HG03342 (cell line): Measurements from ENCODE around the gene ZNF70.

Experiments
- ATAC-seq: cut with Tn5 transposase; IDR thresholded peaks from one replicate; pipeline ENCODE4 v1.9.1; 2021; ENCODE audit warnings: mild to moderate bottlenecking, moderate library complexity; ENCODE audit not compliant: unreplicated experiment

Gene ZNF70

GRCh38 chr22:23720855-23721254 is 30.1 kb downstream of the ZNF70 start:
- ATAC-seq = no peak

GRCh38 chr22:23718371-23719165 is 32.3 kb downstream of the ZNF70 start:
- no peak for ATAC-seq

DNA sequence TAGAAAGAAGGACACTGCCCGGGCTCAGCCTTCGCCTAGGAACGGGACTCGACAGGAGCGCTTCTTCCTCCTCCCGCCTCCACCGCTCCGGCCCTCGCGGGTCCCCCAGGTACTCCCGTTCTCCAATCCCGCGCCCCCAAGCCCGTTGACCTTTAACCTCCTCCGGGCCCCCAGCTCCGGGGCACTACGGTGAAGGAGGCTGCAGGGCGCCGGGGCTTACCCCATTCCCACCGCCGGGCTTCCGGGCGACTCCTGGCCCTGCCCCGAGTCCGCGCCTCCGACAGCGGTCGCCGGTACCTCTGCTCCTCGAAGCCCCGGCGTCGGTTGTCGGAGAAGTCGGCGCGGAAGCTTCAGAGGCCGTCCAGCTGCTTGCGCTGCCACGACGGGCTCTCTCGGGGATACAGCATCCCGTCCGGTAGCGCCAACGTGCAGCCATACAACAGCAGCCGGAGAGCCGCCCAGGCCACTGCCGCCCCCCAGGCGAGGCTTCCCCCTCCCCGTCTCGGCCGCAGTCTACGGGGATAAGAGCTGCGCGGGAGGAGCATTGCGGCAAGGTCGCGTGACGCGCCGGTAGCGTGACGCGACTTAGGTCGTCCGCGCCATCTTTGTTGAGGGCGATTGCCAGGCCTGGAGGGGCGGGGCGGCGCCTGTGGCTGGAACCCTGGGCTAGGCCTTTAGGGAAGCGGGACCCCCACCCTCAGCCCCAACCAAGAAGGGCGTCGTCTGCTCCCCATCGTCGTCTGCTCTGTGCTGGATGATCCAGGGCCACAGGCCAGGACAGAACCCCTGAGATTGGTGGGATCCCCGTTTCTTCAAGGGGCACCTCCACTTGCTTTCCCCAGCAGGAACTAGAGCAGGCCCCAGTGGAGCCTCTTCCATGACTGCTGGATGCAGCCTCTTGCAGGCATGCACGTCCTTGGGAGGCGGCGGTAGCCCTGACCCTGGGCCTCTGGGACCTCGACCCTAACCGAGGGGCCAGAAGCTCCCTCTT is 33.8 kb downstream of the ZNF70 start:
- ATAC-seq = peak; percentile 65

GRCh38 chr22:23715806-23716375 is 35.0 kb downstream of the ZNF70 start:
- ATAC-seq = no peak

GRCh38 chr22:23714596-23715578 is 36.0 kb downstream of the ZNF70 start:
- ATAC-seq = no peak

DNA sequence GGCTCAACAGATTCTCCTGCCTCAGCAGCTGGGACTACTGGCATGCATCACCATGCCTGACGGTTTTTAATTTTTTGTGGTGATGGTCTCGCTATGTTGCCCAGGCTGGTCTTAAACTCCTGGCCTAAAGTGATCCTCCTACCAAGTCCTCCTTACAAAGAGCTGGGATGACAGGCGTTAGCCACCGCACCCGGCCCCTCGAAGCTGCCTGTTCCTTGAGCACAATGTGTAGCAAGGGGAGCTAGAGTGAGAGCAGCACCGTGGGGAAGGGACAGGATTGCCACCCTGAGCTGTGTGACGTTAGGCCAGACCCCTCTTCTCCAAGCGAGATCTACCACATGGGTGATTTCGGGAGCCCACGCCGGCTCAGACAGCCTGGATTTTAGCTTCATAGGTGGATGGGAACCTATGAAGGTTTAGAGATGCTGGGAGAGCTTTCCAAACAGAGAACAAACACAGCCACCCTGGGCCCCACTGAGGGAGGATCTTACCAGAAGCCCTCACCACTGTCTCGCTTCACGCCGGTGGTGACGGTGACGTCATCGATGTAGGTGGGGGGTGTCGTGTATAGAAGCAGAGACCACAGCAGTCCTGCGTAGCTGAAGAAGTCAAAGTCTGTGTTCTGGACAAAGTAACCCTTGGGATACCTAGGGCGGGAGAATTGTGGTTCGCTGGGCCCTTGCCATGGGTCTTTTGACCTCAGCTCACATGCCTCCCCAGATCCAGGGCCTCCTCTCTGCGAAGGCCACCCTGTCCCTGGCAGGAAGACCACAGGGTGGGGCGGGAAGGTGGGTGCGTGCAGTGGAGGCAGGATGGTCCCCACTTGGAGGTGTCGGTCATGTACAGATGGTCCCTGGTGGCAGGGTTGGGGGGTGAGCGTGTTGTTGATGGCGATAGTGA is 37.0 kb downstream of the ZNF70 start:
- no peak for ATAC-seq

DNA sequence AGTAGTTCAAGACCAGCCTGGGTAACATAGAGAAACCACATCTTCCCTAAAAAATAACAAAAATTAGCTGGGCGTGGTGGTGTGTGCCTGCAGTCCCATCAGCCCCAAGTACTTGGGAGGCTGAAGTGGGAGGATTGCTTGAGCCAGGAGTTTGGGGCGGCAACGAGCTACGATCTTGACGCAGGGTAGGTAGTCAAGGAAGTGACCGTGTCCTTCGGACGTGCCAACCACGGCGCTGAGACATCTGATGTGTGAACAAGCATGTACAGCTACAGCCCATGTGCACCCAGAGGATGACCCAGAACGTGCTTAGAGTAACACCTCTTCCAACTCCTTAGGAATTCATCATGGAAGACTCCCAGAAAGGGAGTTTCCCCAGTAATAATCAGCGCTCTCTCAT is 38.7 kb downstream of the ZNF70 start:
- no peak for ATAC-seq

- ATAC-seq = no peak
Observed at GRCh38 chr22:23709107-23709506, 41.8 kb downstream of the ZNF70 start.

DNA sequence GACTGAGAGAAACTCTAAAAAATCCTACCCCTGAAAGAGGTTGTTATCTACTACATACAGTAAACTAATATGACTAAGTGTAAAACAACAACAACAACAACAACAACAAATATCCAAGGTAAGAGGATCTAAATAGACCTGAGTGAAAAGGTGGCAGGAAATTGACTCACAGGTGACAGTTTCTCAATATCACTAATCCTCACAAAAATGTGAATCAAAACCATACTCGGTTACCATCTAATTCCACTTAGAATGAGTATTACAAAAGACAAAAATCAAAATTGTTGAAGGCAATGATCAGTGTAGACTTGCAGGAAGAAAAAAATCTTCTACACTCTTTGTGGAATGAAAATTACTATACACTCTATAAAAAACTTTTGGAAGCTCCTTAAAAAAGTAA is 42.6 kb downstream of the ZNF70 start:
- ATAC-seq = no peak

DNA sequence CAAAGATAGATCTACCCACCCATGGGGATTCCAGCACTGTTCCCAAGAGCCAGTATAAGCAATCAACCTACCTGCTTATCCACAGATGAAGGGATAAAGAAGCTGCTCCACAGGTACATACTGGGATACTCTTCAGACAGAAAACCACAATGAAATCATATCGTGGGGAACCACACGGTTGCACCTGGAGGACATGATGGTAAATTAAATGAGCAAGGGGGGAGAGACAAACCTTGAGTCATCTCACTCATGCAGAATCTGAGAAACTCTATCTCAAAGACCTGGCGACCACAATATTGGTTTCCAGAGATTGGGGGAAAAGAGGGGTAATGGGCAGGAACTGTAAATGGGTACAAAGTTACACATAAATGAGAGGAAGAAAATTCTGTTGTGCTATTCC is 45.6 kb downstream of the ZNF70 start:
- no peak for ATAC-seq

DNA sequence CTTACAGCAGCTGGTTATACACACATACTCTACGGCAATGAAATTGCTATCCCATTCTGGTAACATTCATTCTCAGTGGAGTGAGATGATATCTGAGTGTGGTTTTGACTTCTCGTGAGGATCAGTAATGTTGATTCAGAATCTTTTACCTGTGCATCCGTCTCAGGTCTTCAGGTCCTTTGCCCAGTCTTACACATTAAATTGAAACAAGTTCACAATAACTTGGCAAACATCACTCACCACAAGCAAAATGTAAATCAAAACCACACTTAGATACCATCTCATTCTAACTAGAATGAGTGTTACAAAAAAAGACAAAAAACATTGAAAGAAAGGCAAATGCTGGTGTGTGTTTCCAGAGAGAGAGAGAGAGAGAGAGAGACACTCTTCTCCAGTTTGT is 46.1 kb downstream of the ZNF70 start:
- no peak for ATAC-seq

- ATAC-seq = no peak
Observed at GRCh38 chr22:23704062-23704461, 46.9 kb downstream of the ZNF70 start.

DNA sequence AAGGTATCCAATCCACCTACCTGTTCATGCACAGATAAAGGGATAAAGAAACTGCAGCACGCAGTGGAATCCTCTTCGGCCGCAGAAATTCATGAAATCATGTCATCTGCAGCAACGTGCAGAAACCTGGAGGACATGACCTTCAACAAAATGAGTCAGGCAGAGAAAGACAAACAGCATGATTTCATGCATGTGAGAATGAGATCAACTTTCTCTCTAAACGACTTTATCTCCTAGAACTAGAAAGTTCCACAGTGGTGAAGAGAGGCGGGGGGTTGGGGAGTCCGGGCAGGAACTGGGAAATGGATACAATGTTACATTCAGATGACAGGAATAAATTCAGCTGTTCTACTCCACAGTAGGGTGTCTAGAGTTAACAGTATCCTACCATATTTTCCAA is 50.2 kb downstream of the ZNF70 start:
- no peak for ATAC-seq

DNA sequence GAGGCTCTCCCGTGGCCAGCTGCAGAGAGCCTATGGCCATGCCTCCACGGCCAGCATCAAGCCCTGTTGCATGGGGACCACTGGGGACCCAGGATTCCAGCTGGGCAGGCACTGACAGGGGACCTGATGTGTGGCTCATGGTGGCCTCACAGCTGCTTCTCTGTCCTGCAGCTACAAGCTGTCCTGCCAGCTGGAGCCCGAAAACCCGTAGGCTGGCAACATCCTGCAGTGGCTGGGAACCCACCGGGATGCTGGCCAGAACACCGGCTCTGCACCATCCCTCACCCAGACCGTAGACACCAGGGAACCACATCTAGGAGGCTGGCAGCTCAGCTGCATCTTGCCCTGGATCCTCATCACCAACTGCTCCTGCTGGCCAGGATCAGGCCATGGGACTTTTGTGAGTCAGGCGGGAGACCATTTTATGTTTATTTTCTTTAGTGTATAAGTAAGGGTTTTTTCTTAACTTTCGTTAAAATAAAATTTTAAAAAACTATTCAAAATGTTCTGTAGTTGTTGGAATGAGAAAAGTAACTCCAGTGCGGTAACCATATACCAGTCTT is 52.2 kb downstream of the ZNF70 start:
- ATAC-seq = no peak

- no peak for ATAC-seq
Observed at GRCh38 chr22:23698094-23698493, 52.8 kb downstream of the ZNF70 start.

- ATAC-seq = no peak
Observed at GRCh38 chr22:23697031-23697970, 53.6 kb downstream of the ZNF70 start.

- peak; percentile 88 for ATAC-seq
Observed at GRCh38 chr22:23696326-23696851, 54.5 kb downstream of the ZNF70 start.
